Stimulated activated CD8-positive, alpha-beta memory T cell treated with anti-CD3 and anti-CD28 coated beads, Interleukin-15, amount 100 ng/mL, for 4 hours (primary cell): ENCODE results near the gene ELAPOR1.

Experiments
- DNase-seq, 2 donors: peaks; one replicate each; pipeline ENCODE4 v3.0.0-alpha.2; 2020; ENCODE audit warnings: low read depth in 2 of 2

ELAPOR1 gene

DNA sequence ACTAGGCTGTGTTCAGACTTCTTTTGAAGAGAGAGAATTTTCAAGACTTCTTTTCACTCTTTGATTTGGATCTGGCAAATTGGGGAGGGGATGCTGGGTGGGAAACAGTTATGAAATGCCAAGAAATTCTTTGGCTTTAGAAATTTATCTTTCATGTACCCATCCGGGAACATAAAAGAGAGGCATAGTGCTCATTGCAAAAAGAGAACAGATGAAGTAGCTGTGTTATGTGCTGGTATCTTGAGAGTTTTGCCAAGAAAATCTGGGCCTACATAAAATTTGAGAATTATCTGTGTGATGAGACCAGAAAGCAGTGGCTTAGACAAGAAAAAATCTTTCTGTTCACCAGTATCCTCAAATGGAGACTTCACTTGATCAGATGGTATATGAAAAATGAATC is 19.0 kb upstream of the ELAPOR1 start:
- no peak for DNase-seq

DNA sequence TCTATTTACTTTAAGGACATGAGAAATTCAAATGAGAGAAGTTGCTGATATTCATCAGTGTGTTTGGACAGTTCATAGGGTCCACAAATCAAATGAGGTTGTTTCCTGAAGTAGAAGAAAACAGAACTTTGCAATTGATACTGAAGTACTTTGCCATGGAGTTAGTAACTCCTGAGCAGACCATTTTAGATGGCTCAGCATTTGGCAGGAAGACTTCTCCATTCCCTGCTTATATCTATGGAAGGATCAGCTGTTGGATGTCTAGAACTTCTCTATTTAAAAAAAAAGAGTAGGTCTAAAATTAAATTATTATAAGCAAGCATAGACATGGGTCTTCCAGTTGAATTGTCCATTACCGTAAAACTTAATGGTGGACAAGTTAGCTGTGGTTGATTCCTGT is 18.3 kb upstream of the ELAPOR1 start:
- DNase-seq: no peak

DNA sequence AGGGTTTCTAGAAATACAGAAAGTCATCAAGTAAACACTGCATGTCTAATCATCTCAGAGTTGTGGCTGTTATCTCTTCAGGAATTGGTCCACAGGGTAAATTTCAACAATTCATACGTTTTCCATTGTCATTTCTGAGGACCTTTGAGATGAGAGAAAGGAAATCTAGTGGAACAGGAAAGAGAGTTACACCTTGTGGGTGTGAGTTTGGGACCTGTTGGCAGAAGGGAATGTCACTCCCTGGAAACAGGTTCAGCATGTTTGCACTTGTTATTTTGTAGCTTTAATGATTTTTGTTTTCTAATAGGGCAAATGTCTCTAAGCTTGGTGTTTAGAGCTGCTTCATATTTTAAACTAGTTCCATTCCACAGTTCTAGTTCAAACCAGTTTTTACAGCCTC is 17.8 kb upstream of the ELAPOR1 start:
- DNase-seq: no peak

DNA sequence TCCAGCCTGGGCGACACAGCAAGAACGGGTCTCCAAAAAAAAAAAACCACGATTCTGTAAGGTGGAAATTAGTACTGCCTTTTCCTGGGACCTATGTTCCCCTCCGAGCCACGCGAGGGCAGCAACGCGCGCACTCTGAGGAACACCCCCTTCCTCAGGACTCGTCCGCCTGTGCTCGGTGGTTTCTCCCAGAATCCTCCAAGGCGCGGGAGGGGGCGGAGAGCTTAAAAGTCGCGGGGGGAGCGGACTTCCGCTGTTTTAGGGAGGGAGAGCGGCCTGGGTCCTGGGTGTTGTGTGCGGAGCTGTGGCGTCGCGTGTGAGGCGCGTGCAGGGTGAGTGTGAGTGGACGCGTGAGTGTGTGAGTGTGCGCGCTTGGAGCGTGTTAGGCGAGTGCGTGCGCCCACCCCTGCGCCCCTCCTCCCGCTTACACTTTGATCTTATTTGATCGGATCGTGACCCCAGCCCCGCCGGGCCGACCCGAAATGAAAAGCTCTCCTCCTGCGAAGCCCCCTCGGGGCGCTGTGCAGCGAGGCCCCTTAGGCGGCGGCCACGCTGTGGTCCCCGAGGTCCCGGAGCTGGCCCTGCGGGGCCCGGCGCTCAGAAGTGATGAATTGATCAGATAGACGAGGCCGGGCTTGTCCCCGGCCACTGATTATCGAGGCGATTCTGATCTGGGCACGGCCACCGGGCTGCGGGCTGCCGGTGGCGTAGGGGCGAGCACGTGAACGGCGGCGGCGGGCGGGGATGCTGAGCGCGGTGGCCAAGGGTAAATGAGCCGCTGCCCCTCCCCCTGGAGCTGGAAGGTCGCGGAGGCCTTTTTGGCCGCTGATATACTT is 13.8 kb upstream of the ELAPOR1 start:
- peak; percentile 95 to 96 for DNase-seq

DNA sequence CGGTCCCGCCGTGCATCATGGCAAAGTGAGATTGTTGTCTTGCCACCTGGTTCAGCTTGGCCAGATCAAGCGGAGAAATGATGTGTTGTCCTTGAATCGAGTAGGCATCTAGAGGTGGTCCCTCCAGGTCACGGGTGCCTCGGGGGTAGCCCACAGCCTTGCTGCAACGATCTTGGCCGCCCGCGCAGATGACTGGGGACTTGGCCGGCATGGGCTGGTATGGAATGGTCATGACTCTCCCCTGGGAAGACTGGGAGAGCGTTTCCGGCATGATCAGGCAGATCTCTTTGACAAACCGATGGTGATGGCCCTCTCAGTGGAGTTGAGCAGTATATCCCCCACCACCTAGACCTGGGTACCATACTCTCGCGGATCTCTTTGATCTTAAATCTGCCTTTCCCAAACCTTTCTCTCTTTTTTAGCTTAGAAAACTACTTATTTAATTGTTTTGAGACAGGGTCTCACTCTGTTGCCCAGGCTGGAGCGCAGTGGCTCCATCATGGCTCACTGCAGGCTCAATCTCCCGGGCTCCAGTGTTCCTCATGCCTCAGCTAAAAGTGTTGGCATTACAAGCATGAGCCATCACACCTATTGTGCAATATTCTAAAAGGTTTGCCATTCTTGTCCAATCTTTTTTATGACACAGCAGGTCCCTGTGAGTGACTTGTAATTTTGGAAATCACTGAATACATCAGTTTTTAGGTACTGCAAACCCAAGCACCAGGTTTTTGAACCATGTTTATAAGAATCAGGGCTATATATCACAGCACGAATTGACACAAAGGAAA is 9.4 kb upstream of the ELAPOR1 start:
- DNase-seq: no peak

DNA sequence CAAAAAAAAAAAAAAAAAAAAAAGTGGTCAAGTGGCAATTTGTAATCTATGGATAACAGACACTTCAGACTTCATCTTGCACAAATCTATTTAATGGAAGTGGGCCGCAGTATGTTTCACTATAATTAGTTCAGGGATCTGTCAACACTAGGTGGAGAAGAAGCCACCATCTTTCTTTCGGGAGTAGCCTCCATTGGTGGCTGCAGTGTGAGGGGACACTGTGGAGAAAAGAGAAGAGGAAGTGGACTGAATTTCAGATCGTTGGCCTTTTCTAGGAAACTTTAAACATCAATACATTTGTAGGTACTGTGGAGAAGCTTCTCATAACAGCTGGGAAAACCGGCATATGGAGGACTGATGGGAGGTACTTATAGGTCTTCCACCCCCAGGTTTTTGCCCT is 8.0 kb upstream of the ELAPOR1 start:
- DNase-seq: no peak

DNA sequence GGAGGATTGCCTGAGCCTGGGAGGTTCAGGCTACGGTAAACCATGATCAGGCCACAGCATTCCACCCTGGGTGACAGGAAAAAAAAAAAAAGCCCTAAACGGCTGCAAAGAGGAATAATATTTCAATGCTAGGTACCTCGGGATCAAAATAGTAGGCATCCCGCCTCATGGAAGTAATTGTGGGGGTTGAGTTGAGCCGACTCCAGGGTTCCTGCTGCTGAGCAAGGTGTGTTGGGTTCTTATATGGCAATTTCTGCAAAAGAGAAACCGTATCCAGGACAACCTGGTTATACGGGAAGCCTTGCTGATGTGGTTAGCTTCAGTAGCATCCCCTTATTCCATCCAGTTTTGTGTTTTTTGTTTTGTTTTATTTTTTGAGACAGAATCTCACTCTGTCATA is 6.1 kb upstream of the ELAPOR1 start:
- DNase-seq: no peak

DNA sequence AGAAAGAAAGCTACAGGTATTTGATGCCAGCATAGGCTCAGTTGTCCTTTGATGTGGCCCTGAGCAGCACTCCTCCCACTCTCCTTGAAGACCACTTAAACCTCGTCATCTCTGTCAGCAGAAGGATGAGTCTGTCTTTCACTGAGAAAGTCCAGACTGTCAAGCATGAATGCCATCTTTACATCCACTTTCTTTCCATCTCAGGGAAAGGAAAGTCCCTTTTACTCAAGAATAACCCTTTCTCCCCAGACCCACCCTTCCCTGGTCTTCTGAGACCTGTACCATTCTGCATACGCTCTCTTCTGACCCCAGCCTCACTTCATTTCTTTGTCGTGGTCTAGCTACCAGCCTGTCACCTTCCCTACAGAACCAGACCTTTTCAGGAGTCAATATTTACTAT is 4.0 kb upstream of the ELAPOR1 start:
- DNase-seq: no peak

DNA sequence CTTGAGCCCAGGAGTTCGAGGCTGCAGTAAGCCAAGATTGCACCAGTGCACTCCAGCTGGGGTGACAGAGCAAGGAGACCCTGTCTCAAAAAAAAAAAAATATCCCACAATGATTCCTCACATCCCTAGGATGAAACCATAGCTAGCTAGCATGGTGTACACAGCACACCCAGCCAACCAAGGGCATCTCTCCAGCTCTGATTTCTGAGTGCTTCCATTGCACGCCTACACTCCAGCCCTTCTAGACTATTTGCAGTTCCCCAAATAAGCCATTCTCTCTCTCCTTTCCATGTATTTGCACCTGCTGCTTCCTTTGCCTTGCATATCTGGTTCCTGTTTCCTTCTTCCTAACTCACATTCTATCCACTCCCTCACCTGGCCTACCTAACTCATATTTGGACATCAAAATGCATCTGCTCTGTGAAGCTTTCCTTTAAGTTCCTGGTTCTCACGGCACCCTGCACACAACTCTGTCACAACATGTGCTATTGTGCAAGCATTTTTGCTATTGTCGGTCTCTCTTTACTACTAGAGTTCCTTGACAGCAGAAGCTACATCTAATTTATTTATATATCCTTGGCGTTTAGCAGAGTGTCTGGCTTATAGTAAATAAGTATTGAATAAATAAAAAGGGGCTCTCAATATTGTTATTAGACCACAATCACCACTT is 2.4 kb upstream of the ELAPOR1 start:
- no peak for DNase-seq

DNA sequence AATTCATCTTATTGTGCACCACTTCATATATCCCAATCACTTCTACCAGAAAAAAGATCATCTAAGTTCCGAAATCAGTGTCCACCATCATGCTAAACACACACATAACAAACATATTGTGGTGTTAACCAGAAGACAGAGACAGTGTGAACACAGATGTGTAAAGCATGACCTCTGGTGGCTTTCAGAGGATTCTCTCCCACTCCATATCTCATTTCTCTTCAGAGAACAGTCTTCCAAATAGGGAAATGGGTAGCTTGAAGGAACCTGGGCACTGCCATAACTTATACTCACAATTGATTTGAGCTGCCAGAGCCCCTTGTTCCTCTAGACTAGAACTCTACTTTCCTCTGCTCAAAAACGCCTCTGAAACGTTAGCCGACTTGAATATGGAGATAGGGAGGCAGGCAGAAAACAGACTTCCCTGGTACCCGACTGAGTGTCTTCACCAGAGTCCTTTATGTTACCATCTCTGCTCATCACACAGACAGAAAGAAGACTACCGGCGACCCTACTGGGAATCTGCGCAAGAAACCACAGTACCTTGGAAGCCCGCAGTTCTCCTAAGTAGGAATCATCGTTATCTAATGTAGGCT is 1.8 kb upstream of the ELAPOR1 start:
- DNase-seq: no peak

DNA sequence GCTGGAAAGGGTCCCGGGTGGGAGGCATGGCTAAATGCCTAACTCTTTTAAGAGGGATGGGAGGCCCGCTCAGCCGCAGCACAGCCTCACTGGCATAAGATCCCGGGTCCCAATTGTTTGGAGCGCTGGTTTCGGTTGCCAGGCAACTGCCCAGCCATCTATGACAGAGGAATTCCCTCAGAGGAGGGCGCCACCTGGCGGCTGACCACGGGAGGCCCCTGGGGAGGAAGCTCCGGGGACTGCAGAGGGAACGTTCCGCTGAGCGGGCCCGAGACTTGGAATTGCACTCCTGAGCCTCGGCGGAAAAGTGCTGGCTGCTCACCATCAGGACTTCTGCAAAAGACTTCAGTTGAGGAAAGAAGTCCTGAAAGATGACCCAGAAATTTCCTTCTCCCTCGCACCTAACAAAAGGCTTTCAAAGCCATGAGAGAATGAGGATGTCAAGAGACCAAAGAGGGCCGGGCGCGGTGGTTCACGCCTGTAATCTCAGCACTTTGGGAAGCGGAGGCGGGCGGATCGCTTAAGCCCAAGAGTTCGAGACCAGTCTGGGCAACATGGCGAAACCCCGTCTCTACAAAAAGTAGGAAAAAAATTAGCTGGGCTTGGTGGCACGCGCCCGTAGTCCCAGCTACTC is 1.1 kb upstream of the ELAPOR1 start:
- peak; percentile 71 to 79 for DNase-seq

DNA sequence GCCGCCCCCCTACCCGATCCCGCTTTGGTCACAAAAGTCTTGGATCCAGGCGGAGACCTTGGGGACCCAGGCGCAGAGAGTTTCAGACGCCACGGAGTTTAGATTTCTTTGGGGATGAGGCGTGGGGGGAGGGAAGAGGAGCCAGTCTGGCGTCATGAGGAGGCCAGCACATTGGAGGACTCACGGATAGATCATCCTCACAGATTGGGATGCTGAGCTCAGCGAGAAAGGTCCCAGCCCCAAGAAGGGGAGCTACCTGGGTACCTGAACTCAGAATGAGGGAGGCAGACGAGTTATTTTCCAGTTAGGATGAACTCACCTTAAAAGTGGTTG is 393 bp downstream of the ELAPOR1 start:
- no peak for DNase-seq

DNA sequence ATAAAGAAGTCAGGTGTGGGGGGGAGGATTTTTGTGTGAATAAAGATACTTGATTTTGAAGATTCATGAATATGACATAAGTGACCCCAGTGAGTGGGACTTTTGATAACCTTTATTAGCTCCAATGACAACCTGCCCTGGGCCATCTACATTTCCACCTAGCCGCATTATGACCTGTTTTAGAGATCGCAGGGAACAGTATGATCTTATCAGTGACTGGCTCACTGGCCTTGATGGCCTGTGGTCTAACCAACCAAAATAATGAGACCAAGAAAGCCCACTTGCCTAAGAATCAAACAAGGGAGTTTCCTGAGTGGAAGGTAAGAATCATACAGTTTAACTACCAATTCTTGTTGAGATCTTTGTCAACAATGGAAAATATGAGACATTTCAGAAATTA is 1.8 kb downstream of the ELAPOR1 start:
- DNase-seq: no peak

DNA sequence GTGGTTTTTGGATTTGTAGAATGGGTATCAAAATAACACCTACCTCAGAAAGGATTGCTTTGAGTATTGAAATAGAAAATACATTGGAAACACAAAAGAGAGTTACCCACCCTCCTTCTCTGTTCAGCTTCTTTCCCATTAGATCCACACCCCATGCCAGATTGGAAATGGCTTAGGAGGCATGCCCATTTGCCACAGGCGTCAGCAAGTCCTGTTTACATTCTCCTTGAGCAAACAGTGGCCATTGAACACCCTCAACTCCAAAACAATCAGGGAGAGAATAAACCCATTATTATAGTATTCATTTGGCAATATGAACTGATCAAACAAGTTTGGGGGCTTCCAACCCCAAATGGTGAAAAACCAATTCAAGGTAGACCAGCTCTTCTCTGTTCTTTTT is 2.4 kb downstream of the ELAPOR1 start:
- DNase-seq: no peak

DNA sequence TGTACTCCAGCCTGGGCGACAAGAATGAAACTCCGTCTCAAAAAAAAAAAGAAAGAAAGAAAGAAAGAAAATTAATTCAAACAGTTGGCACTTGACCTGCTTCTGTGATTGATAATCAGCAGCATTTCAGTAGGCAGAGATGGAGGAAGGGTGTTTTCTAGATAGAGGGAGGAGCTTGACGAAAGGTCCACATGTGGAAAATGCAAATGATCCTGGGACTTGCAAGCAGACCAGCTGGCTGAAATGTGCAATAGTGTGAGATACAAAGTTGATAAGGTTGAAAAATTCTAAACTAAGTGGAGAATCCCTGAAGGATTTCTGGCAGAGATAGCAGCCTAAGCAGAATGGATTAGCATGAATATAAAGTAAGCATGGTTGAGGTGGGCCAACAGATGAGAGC is 4.2 kb downstream of the ELAPOR1 start:
- DNase-seq: no peak

DNA sequence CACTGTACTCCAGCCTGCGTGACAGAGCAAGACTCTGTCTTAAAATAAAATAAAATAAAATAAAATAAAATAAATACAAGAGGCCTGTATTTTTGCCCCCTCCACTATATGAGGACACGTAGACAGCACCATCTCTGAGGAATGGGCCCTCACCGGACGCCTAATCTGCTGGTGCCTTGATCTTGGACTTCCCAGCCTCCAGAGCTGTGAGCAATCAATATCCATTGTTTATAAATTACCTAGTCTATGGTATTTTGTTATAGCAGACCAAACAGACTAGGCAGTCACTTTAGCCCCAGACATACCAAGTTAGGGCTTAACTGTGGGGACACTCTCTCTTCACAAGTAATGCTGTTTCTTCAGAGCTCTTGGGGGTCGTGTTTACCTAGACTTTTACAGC is 6.4 kb downstream of the ELAPOR1 start:
- DNase-seq: no peak

DNA sequence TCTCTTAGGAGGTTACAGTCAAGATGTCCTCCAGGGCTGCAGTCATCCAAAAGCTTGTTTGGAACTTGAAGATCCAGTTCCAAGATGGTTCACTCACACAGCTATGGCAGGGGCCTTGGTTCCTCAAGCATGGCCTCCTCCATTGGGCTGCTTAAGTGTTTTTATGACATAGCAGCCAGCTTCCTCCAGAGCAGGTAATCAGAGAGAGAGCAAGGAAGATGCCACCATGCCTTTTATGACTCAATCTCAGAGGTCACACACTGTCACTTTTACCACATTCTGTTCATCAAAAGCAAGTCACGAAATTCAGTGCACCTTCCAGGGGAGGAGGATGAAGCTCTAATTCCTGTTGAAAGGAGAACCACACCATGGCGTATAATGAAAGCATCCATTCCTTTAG is 17.1 kb downstream of the ELAPOR1 start:
- no peak for DNase-seq

DNA sequence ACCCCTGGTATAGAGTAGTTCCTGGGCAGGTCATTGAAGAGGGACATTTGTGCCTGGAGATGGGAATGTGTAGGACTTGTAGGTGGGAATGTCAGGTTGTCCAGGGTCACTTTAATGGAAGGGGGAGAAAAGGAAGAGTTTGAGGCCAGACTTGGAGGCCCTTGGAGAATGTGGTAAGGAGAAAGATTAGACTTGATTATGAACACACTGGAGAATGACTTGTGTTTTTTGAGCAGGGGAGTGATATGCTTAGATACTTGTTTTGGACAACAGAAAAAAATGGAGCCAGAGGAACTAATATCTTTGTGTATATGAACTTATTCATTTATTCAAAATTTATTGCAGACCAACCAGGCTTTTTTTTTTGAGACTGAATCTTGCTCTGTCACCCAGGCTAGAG is 17.9 kb downstream of the ELAPOR1 start:
- no peak for DNase-seq

DNA sequence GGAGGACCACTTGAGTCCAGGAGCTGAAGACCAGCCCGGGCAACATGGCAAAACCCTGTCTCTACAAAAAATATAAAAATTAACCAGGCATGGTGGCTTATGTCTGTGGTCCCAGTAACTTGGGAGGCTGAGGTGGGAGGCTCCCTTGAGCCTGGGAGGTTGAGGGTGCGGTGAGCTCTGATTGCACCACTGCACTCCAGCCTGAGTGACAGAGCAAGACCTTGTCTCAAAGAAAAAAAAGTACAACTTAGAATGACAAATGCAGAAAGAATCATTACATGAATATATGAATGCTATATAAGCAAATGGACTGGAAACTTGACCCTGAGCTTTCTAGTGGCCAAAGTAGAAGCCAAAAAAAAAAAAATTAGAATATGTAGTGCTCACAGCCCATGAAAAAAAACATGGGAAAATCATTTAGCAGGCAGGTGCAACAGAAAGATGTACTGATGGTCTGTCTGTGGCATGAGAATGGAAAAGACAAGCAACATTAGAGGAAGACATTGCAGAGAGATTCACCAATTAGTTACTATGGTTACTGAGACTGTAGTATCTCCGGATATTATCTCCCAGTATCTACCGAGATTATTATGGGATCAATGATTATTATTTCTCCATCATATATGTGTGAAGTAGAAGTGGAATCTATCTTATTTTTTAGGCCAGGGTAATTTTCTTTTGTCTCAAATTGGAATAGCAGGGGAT is 19.2 kb downstream of the ELAPOR1 start:
- no peak for DNase-seq

DNA sequence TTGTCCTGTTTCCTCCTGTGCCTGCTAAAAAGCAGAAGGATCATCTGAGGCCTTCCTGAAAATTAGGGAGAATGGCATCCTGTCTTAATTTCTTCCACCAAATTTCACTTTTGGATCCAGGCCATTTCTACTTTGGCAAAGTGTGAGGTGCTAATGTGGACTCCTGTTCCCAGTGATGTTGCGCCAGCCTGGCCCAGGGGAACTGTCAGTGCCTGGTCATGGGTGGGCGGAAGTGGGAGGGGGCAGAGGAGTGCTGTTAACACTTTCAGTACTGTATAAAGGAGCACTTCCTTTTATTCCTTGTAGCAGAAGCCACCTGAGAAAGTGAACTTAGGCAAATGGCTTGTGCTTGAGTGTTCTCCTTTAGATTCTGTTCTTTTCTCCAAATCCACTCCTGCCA is 19.9 kb downstream of the ELAPOR1 start:
- no peak for DNase-seq

DNA sequence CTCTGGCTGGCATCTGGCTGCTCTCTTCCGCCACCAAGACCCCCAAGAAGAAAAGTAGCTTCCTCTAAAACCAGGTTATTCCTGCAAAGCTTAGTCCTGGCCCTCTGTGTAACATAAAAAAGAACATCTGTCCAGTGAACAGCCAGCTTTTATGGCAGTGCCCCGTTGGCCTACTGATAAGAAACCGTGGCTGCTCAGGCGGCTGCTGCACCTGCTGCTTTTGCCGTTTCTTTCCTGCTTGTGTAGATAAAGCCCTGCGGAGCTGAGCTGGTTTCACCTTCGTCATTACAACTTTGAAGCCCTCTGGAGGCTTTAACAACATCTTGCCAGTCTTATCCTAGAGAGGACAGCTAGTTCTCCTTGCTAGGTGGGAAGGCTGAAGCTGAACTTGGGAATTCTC is 20.5 kb downstream of the ELAPOR1 start:
- no peak for DNase-seq
